ENCODE measurements around the gene RHOBTB1.

The RHOBTB1 gene

GRCh38 chr10:60967260-60967659, 23.3 kb upstream of the RHOBTB1 start:
- TF ChIP-seq ZBTB1 (tag by site-specific recombination; IDR thresholded peaks at IDR 0.05) (no peak), ZBTB8A (tag by site-specific recombination; IDR thresholded peaks at IDR 0.05) (no peak), ZSCAN16 (tag by site-specific recombination; IDR thresholded peaks at IDR 0.05) (no peak), GLI2 (tag by site-specific recombination; IDR thresholded peaks at IDR 0.05; ENCODE audit: borderline replicate concordance, low read depth) (no peak)
- H3K27ac ChIP-seq (ENCODE audit: extremely low read depth, low read depth, low read length), result no peak overlapping the region
- H3K4me1 ChIP-seq (ENCODE audit: control insufficient read depth, insufficient read depth, low read length), result peaks cover 3% of the 10 kb centered on the region; the same call in 1 of the 2 replicates
- H3K9me3 ChIP-seq (ENCODE audit: control insufficient read depth, insufficient read depth, low read depth, low read length), result no peaks in the 10 kb centered on the region
- POLR2A ChIA-PET, result no interaction called here
- CTCF ChIA-PET, result interaction anchor here (1.3 kb wide), 1 partner anchor 84 kb away, joined by 4 read pairs; no protein-coding TSS in a partner anchor
- H3K36me3 ChIP-seq (ENCODE audit: control insufficient read depth in 2 of 2, insufficient read depth in 1 of 2, low read length in 2 of 2), result no peaks in the 10 kb centered on the region
- no peak overlapping the region for H3K4me3 ChIP-seq (ENCODE audit: low read depth, low read length)

- TF ChIP-seq MYNN (tag by site-specific recombination; IDR thresholded peaks at IDR 0.05; ENCODE audit: borderline replicate concordance) (no peak), GLIS2 (tag by site-specific recombination; IDR thresholded peaks at IDR 0.05) (no peak), ZNF362 (tag by site-specific recombination; IDR thresholded peaks at IDR 0.05) (no peak), ZNF202 (tag by site-specific recombination; IDR thresholded peaks at IDR 0.05; ENCODE audit: borderline replicate concordance) (no peak), ZNF629 (tag by site-specific recombination; IDR thresholded peaks at IDR 0.05) (no peak), KLF7 (tag by site-specific recombination; IDR thresholded peaks at IDR 0.05; ENCODE audit: borderline replicate concordance) (no peak), ZNF555 (tag by site-specific recombination; conservative IDR thresholded peaks at IDR 0.05) (no peak), ZBTB20 (tag by site-specific recombination; IDR thresholded peaks at IDR 0.05) (no peak), ZNF707 (tag by site-specific recombination; IDR thresholded peaks at IDR 0.05) (no peak)
- no peaks in the 10 kb centered on the region for H3K9me3 ChIP-seq (ENCODE audit: control insufficient read depth, insufficient read depth, low read depth, low read length)
- no peaks in the 10 kb centered on the region for H3K36me3 ChIP-seq (ENCODE audit: control insufficient read depth in 2 of 2, insufficient read depth in 1 of 2, low read length in 2 of 2)
- no peak overlapping the region for H3K27ac ChIP-seq (ENCODE audit: extremely low read depth, low read depth, low read length)
- no peak overlapping the region for H3K4me3 ChIP-seq (ENCODE audit: low read depth, low read length)
- peaks cover 3% of the 10 kb centered on the region; the same call in 1 of the 2 replicates for H3K4me1 ChIP-seq (ENCODE audit: control insufficient read depth, insufficient read depth, low read length)
- POLR2A ChIA-PET, result interaction anchor here (0.6 to 0.7 kb wide), 2 partner anchors 25 to 242 kb away, joined by 3 to 4 read pairs; no protein-coding TSS in a partner anchor
- CTCF ChIA-PET, result interaction anchor here (0.5 to 1.7 kb wide), 5 partner anchors 13 to 316 kb away, joined by 3 to 4 read pairs (median 3); no protein-coding TSS in a partner anchor
These were observed 21.7 kb upstream of the RHOBTB1 start for GRCh38 chr10:60965696-60966095.

GRCh38 chr10:60964257-60965235, 20.6 kb upstream of the RHOBTB1 start:
- Histone ChIP-seq H3K4me3 (ENCODE audit: low read depth, low read length) (no peak overlapping the region), H3K4me1 (ENCODE audit: control insufficient read depth, insufficient read depth, low read length) (peaks cover 3% of the 10 kb centered on the region; the same call in 1 of the 2 replicates), H3K36me3 (ENCODE audit: control insufficient read depth in 2 of 2, insufficient read depth in 1 of 2, low read length in 2 of 2) (no peaks in the 10 kb centered on the region), H3K9me3 (ENCODE audit: control insufficient read depth, insufficient read depth, low read depth, low read length) (no peaks in the 10 kb centered on the region), H3K27ac (ENCODE audit: extremely low read depth, low read depth, low read length) (no peak overlapping the region)
- ChIA-PET POLR2A (no interaction called here), CTCF (interaction anchor here (0.6 to 1.7 kb wide), 13 partner anchors 9 to 315 kb away, joined by 3 to 6 read pairs (median 4); no protein-coding TSS in a partner anchor)
- TF ChIP-seq ZSCAN18 (tag by site-specific recombination; IDR thresholded peaks at IDR 0.05) (no peak), ZNF654 (tag by site-specific recombination; IDR thresholded peaks at IDR 0.05; ENCODE audit: low read depth) (peak; percentile 72), REST (tag by site-specific recombination; IDR thresholded peaks at IDR 0.05) (no peak), ZNF362 (tag by site-specific recombination; IDR thresholded peaks at IDR 0.05) (no peak), ZNF280D (tag by site-specific recombination; IDR thresholded peaks at IDR 0.05) (no peak)

Measured in HEK293 (cell line).